Ramos (cell line): Measurements from ENCODE around the gene P4HA2.
"Not testable (repeated sequence)": the region's sequence is repeated elsewhere in the genome, so short reads cannot be mapped to it uniquely, and the experiment has no call there.

Source experiments
- in situ Hi-C: fragments of 300-500 bp; cut with MboI; formaldehyde crosslinking; loops from one replicate; pipeline ENCODE4 v1.14.3; 2022; ENCODE audit warnings: low sequenced_read_pairs; ENCODE audit not compliant: unreplicated experiment

The P4HA2 gene

GRCh38 chr5:132177691-132178149 lies 49.9 kb downstream of the P4HA2 start:
- in situ Hi-C loops, result no loop called here

- in situ Hi-C loops, result no loop called here
Measured at GRCh38 chr5:132176987-132177386, 50.7 kb downstream of the P4HA2 start.

DNA sequence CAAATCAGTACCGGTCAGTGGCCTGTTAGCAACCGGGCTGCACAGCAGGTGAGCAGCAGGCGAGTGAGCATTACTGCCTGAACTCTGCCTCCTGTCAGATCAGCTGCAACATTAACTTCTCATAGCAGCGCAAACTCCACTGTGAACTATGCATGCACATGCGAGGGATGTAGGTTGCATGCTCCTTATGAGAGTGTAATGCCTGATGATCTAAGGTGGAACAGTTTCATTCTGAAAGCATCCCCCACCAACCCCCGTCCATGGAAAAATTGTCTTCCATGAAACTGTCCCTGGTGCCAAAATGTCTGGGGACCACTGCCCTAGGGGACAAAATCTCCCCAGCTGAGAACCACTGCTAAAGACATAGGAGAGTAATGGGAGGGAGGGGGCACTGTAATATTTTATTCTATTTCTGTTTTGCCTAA lies 51.1 kb downstream of the P4HA2 start:
- in situ Hi-C loops, result no loop called here

- in situ Hi-C loops, result no loop called here
Measured at GRCh38 chr5:132162945-132163344, 64.7 kb downstream of the P4HA2 start.

DNA sequence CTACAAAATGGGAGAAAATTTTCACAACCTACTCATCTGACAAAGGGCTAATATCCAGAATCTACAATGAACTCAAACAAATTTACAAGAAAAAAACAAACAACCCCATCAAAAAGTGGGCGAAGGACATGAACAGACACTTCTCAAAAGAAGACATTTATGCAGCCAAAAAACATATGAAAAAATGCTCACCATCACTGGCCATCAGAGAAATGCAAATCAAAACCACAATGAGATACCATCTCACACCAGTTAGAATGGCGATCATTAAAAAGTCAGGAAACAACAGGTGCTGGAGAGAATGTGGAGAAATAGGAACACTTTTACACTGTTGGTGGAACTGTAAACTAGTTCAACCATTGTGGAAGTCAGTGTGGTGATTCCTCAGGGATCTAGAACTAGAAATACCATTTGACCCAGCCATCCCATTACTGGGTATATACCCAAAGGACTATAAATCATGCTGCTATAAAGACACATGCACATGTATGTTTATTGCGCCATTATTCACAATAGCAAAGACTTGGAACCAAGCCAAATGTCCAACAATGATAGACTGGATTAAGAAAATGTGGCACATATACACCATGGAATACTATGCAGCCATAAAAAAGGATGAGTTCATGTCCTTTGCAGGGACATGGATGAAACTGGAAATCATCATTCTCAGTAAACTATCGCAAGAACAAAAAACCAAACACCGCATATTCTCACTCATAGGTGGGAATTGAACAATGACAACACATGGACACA lies 65.9 kb downstream of the P4HA2 start:
- in situ Hi-C loops, result not testable (repeated sequence)

DNA sequence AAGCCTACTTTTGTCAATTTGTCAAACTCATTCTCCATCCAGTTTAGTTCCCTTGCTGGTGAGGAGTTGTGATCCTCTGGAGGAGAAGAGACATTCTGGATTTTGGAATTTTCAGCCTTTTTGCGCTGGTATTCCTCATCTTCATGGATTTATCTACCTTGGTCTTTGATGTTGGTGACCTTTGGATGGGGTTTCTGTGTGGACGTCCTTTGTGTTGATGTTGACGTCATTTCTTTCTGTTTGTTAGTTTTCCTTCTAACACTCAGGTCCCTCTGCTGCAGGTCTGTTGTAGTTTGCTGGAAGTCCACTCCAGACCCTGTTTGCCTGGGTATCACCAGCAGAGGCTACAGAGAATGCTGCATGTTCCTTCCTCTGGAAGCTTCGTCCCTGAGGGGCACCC lies 71.2 kb downstream of the P4HA2 start:
- in situ Hi-C loops, result no loop called here

DNA sequence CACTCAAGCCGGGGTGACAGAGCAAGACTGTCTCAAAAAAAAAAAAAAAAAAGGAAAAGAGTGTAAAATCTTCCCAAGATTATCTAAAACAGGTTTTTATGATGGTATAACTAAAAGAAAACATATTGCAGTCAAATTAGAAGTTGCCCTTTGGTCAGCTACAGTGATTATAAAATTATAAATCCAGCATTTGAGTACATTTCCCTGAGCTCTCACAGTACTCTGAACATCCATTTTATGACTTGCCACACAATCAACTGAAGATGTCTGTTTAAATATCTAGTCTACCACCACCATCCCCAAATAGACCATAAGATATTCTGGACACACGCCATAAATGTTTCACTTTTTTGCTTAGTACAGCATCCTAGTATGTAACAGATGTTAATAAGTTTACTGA lies 77.1 kb downstream of the P4HA2 start:
- in situ Hi-C loops, result no loop called here

DNA sequence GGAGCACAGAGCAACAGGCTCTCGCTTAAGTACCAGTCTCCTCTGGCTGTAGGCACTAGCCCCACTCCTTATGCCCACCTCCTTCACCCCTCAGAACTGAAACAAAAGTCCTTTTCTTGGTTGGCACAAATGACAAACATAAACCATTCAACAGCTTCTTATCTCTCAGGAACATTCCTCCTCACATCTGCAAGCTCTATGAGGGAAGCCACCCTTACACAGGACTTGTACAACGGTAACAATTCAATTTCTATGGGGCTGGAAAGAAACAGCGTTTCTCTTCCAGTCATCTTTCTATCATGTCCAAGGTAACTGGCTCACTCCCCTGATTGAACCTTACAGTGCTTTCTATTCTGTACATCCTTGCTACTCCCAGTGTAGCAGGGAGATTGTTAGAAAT lies 80.0 kb downstream of the P4HA2 start:
- in situ Hi-C loops, result no loop called here

DNA sequence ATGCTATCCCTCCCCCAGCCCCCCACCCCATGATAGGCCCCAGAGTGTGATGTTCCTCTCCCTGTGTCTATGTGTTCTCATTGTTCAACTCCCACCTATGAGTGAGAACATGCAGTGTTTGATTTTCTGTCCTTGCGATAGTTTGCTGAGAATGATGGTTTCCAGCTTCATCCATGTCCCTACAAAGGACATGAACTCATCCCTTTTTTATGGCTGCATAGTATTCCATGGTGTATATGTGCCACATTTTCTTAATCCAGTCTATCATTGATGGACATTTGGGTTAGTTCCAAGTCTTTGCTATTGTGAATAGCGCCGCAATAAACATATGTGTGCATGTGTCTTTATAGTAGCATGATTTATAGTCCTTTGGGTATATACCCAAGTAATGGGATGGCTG lies 82.3 kb downstream of the P4HA2 start:
- in situ Hi-C loops, result not testable (repeated sequence)

- in situ Hi-C loops, result no loop called here
Measured at GRCh38 chr5:132143148-132143547, 84.5 kb downstream of the P4HA2 start.

DNA sequence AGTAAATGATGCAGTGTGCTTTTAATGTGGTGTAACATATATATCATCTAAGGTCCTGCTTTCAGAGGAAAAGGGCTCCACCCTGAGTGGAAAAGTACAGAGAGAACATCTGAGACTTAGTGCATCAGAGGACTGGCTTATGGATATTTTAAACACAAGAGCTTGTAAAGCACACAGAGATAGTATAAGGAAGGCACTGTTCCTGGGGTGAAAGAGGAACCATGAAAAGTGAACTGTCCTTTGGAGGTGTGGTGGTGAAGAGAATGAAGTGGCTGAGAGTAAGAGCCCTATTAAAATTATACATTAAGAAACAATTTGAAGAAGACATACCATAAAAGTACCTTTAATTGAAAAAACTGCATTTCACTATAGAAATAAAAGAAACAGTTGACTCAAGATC lies 85.2 kb downstream of the P4HA2 start:
- in situ Hi-C loops, result no loop called here
